ENCODE data around the gene NAA15.
"Not testable (repeated sequence)": the region's sequence is repeated elsewhere in the genome, so short reads cannot be mapped to it uniquely, and the experiment has no call there.

Gene NAA15

DNA sequence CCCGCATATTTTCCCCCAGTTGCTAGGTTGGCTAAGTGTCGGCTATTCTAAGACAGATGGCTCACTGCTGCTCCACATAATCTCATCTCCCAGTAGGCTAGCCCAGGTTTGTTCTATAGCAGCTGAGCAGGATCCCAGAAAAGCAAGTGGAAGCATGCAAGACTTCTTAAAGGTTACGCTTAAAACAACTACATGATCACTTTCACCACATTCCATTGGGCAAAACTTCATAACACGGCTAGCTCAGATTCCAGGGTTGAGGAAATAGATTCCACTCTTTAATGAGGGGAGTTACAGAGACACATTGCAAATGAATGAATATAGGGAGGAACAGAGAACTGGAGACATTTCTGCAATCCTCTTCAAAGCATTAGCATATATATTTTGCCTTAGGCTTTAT lies 139.7 kb downstream of the NAA15 start:
- no peak for DNase-seq (ENCODE audit: low read depth)
- no peak overlapping the region for H3K4me3 ChIP-seq (ENCODE audit: control insufficient read depth, low read depth, low read length)
- TF ChIP-seq, protein P1, sequence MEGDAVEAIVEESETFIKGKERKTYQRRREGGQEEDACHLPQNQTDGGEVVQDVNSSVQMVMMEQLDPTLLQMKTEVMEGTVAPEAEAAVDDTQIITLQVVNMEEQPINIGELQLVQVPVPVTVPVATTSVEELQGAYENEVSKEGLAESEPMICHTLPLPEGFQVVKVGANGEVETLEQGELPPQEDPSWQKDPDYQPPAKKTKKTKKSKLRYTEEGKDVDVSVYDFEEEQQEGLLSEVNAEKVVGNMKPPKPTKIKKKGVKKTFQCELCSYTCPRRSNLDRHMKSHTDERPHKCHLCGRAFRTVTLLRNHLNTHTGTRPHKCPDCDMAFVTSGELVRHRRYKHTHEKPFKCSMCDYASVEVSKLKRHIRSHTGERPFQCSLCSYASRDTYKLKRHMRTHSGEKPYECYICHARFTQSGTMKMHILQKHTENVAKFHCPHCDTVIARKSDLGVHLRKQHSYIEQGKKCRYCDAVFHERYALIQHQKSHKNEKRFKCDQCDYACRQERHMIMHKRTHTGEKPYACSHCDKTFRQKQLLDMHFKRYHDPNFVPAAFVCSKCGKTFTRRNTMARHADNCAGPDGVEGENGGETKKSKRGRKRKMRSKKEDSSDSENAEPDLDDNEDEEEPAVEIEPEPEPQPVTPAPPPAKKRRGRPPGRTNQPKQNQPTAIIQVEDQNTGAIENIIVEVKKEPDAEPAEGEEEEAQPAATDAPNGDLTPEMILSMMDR (conservative IDR thresholded peaks at IDR 0.05; ENCODE audit: control insufficient read depth, insufficient read depth, low read depth, low read length): no peak

DNA sequence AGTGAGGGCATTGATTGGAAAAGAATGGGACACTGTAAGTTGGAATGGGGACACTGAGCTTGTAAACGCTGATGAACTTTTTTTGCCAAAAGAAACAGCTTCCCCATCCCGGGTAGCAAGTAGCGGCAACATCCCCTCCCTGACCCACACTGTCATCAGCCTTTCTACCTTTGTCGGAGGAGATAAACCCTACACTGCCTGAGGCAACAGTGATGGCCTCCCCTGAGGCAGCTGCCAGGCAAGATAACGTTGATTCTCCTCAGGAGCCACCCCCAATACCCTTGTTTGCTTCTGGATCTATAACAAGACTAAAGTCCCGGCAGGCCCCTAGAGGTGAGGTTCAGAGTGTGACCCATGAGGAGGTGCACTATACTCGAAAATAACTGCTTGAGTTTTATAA lies 142.4 kb downstream of the NAA15 start:
- no peak for DNase-seq (ENCODE audit: low read depth)
- no peak overlapping the region for H3K4me3 ChIP-seq (ENCODE audit: control insufficient read depth, low read depth, low read length)
- TF ChIP-seq, protein P1 (conservative IDR thresholded peaks at IDR 0.05; ENCODE audit: control insufficient read depth, insufficient read depth, low read depth, low read length): no peak

DNA sequence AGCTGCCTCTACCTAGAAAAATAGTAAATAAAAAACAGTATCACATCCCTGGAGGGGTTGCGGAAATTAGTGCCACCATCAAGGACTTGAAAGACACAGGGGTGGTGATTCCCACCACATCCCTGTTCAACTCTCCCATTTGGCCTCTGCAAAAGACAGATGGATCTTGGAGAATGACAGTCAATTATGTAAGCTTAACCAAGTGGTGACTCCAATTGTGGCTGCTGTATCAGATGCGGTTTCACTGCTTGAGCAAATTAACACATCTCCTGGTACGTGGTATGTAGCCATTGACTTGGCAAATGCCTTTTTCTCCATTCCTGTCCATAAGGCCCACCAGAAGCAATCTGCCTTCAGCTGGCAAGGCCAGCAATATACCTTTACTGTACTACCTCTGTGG lies 143.6 kb downstream of the NAA15 start:
- not testable (repeated sequence) for H3K4me3 ChIP-seq (ENCODE audit: control insufficient read depth, low read depth, low read length); DNase-seq (ENCODE audit: low read depth)

DNA sequence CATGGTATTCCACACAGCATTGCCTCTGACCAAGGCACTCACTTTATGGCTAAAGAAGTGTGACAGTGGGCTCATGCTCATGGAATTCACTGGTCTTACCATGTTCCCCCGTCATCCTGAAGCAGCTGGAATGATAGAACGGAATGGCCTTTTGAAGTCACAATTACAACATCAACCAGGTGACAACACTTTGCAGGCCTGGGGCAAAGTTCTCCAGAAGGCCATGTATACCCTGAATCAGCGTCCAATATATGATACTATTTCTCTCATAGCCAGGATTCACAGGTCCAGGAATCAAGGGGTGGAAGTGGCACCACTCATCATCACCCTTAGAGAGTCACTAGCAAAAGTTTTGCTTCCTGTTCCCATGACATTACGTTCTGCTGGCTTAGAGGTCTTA lies 145.8 kb downstream of the NAA15 start:
- DNase-seq (ENCODE audit: low read depth); H3K4me3 ChIP-seq (ENCODE audit: control insufficient read depth, low read depth, low read length): not testable (repeated sequence)

DNA sequence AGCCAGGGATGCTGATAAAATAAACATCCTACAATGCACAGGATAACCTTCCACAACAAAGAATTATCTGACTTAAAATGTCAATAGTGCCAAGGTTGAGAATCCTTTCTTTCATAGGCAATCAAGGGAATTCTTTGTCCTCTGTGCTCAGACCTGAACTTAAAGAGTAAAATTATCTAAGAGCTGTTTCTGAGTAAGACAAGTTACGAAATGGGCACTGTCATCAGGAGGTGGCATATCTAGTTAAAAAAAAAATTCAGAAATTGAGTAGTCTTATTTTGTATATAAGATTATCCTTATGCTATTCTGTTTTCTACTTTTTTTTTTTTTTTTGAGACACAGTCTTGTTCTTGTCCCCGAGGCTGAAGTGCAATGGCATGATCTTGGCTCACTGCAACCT lies 149.3 kb downstream of the NAA15 start:
- H3K4me3 ChIP-seq (ENCODE audit: control insufficient read depth, low read depth, low read length): no peak overlapping the region
- TF ChIP-seq, protein P1 (conservative IDR thresholded peaks at IDR 0.05; ENCODE audit: control insufficient read depth, insufficient read depth, low read depth, low read length): no peak
- peak; percentile 17 for DNase-seq (ENCODE audit: low read depth)

DNA sequence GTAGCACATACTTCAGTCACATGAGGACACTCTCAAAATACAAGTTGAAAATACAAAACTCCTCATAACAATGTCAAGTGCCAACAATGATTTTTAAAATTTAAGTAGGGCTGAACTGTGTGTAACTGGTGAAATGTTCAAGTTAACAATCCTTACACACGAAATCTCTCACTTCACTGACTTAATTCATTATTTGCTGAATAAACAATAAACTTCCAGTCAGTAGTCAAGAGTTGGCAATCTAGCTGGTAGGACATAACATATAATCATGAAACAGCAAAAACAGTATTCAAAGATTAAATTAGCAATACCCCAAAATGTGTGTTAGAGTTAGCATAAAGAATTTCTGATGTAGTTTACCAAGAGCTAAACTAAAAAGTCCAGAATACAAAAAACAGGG lies 150.7 kb downstream of the NAA15 start:
- TF ChIP-seq, protein P1 (conservative IDR thresholded peaks at IDR 0.05; ENCODE audit: control insufficient read depth, insufficient read depth, low read depth, low read length): no peak
- no peak overlapping the region for H3K4me3 ChIP-seq (ENCODE audit: control insufficient read depth, low read depth, low read length)
- no peak for DNase-seq (ENCODE audit: low read depth)

DNA sequence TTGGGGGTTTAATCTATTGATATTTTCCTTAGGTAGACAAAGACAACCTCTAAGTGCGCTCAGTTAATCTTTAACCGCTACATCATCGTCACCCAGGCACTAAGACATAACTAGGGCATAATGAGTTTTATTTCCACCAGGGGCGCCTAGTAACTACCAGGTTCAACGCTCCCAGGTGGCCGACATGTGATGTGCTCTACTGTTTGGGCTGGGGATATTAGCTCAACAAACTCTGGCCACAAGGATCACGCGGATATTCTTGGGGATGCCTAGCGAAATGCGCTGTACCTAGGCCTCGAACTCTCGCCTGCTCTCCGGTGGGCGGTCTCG lies 151.7 kb downstream of the NAA15 start:
- no peak for DNase-seq (ENCODE audit: low read depth)
- TF ChIP-seq, protein P1 (conservative IDR thresholded peaks at IDR 0.05; ENCODE audit: control insufficient read depth, insufficient read depth, low read depth, low read length): peak; percentile 40
- peak overlapping the region; percentile 82 for H3K4me3 ChIP-seq (ENCODE audit: control insufficient read depth, low read depth, low read length)

DNA sequence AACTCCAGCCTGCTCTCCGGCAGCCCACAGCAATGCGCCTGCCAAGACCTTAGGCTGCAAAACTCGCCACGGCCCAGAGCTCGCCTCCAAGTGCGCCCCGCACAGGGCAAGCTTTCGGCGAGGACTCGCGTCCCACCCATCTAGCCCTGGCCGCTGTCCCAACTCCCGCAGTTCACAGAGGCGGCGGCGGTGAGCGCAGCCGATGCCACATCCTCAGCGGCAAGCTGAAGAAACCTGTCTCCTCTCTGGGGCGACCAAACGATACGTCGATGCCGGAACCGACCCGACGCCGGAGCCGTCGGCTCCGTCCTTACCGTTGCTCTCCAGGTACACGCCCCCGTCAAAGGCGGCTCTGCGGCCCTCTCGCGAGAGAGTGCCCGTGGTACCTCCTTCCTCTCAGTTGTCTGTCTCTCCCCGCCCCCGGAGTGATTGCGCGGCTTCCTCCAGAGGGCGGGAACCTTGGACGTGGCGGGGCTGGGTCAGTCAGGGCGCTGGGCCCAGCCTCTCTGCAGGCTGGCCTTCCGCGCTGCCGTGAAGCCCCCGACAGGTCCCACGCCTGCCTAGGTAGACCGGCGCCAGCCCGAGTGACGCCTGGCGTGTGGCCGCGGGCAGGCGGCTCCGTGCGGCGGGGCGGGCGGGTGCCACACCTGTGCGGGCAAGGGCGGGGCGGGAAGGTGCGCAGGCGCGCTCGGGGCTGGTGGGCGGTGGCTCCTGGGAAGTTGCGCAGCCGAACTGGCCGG lies 152.2 kb downstream of the NAA15 start:
- peak overlapping the region; percentile 82 for H3K4me3 ChIP-seq (ENCODE audit: control insufficient read depth, low read depth, low read length)
- TF ChIP-seq, protein P1 (conservative IDR thresholded peaks at IDR 0.05; ENCODE audit: control insufficient read depth, insufficient read depth, low read depth, low read length): no peak
- DNase-seq (ENCODE audit: low read depth): peak; percentile 96
